Dermis lymphatic vessel endothelial cell (primary cell): ENCODE data around the gene PRMT9. TPM values are rescaled to one million over a fixed set of nuclear protein-coding genes. Genes with fewer than 3 reads are reported as not detected.

ENCODE experiments used
- total RNA-seq: library from RNA; depleted of rRNA; stranded (reverse); fragments of >200 nt; gene quantifications from 2 replicates; pipeline ENCODE4 v1.2.1, GENCODE V29; 2014

The PRMT9 gene
- 8.6 and 15.0 TPM in 2 replicates for total RNA-seq

GRCh38 chr4:147683717-147684700 lies at the start of gene PRMT9:
PRMT9 (minus strand) TSS chr4:147684163; CDS start chr4:147683987, 176 bp downstream.

GRCh38 chr4:147731580-147732517 lies 47.9 kb upstream of the PRMT9 start, which contains the start of gene ARHGAP10:
ARHGAP10 (plus strand) TSS chr4:147732088; CDS start chr4:147732302, 214 bp downstream.

GRCh38 chr4:147617173-147617840 lies 66.7 kb downstream of the PRMT9 start, which contains the start of gene TMEM184C:
TMEM184C (plus strand) TSS chr4:147617397; CDS start chr4:147617957, 560 bp downstream.

Other genes with a start within 250 kb of the PRMT9 start
- 0.34 and 1.3 TPM in 2 replicates for gene EDNRA, start 203.1 kb downstream of the PRMT9 start, total RNA-seq
- gene TMEM184C, start 66.8 kb downstream of the PRMT9 start, total RNA-seq, result 32.1 and 36.5 TPM in 2 replicates
- 8.9 and 9.7 TPM in 2 replicates for gene ARHGAP10, start 47.9 kb upstream of the PRMT9 start, total RNA-seq